Measurements from ENCODE around the gene GRHL3. TPM values are rescaled to one million over a fixed set of nuclear protein-coding genes. Genes with fewer than 3 reads are reported as not detected.

GRHL3 gene
- total and polyA plus RNA-seq, 4 donors: 0.07 to 0.09 (median 0.09) TPM

DNA sequence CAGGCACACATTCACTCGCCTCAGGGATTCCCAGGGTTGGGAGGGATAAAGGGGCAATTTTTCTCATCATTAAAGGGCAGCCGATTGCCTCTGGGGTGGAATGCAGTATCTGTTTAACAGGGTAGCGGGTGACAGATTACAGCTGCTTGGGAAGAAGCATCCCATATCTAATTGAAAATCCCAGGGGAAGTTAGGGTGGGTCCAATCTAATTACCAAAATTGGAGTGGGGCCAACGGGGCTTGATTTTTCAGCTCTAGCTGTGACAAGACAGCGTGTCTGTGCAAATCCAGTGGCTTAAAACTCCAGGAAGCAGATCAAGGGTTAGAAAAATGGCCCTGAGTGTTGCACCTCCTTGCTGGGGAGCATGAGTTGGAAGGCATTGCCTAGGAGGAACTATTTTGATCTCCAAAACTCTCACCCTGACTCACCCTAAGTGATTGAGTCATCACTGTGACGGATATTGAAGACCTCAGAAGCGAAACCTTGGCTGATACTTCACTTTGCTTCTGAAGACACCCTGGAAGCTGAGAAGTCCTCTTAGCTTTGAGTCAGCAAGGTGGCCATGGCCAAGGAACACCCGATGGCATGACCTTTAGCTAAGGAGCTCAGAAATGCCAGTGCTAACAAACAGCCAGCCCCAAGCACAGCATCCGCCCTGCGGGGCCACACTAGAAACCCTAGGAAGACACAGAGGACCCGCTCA is 46.0 kb downstream of the GRHL3 start:
- H3K9ac ChIP-seq (ENCODE audit: low read depth in 1 of 2, low read length in 2 of 2): no peak overlapping the region
- H3K9me3 ChIP-seq (ENCODE audit: control insufficient read depth in 4 of 4, low read length in 3 of 4): no peaks in the 10 kb centered on the region
- no peak overlapping the region for H3K4me3 ChIP-seq (ENCODE audit: low read depth in 1 of 3, low read length in 3 of 3)
- no peak for DNase-seq (ENCODE audit: low spot score)
- H3K27ac ChIP-seq (ENCODE audit: low read depth in 1 of 2, low read length in 2 of 2): no peak overlapping the region
- H3K36me3 ChIP-seq (ENCODE audit: control insufficient read depth in 4 of 4, insufficient read depth in 3 of 4, low read depth in 1 of 4, low read length in 3 of 4): no peaks in the 10 kb centered on the region
- 86% methylated on average over 11 of the region's 11 CpGs for WGBS
- TF ChIP-seq YY1 (IDR thresholded peaks at IDR 0.05) (no peak), JUND (IDR thresholded peaks at IDR 0.05) (no peak), FOXA2 (IDR thresholded peaks at IDR 0.05) (no peak), TAF1 (conservative IDR thresholded peaks at IDR 0.05) (no peak), HNF4G (IDR thresholded peaks at IDR 0.05) (no peak), RXRA (IDR thresholded peaks at IDR 0.05) (no peak), FOXA1 (IDR thresholded peaks at IDR 0.05) (no peak), EGR1 (IDR thresholded peaks at IDR 0.05; ENCODE audit: low read depth in 2 of 2) (no peak), SP1 (IDR thresholded peaks at IDR 0.05) (no peak), RAD21 (IDR thresholded peaks at IDR 0.05) (no peak), HNF4A (conservative IDR thresholded peaks at IDR 0.05) (no peak), GABPA (IDR thresholded peaks at IDR 0.05 in 1 of 2, conservative IDR thresholded peaks at IDR 0.05 in 1 of 2) (no peak), NR2F2 (IDR thresholded peaks at IDR 0.05) (no peak)
- TF ChIP-seq, protein P1, sequence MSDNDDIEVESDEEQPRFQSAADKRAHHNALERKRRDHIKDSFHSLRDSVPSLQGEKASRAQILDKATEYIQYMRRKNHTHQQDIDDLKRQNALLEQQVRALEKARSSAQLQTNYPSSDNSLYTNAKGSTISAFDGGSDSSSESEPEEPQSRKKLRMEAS (IDR thresholded peaks at IDR 0.05): no peak
- TF ChIP-seq, protein P2, sequence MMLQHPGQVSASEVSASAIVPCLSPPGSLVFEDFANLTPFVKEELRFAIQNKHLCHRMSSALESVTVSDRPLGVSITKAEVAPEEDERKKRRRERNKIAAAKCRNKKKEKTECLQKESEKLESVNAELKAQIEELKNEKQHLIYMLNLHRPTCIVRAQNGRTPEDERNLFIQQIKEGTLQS (IDR thresholded peaks at IDR 0.05): no peak
- TF ChIP-seq, protein P3, sequence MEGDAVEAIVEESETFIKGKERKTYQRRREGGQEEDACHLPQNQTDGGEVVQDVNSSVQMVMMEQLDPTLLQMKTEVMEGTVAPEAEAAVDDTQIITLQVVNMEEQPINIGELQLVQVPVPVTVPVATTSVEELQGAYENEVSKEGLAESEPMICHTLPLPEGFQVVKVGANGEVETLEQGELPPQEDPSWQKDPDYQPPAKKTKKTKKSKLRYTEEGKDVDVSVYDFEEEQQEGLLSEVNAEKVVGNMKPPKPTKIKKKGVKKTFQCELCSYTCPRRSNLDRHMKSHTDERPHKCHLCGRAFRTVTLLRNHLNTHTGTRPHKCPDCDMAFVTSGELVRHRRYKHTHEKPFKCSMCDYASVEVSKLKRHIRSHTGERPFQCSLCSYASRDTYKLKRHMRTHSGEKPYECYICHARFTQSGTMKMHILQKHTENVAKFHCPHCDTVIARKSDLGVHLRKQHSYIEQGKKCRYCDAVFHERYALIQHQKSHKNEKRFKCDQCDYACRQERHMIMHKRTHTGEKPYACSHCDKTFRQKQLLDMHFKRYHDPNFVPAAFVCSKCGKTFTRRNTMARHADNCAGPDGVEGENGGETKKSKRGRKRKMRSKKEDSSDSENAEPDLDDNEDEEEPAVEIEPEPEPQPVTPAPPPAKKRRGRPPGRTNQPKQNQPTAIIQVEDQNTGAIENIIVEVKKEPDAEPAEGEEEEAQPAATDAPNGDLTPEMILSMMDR (IDR thresholded peaks at IDR 0.05; ENCODE audit: low read depth, low read length, missing input control): no peak
- TF ChIP-seq, protein P4, sequence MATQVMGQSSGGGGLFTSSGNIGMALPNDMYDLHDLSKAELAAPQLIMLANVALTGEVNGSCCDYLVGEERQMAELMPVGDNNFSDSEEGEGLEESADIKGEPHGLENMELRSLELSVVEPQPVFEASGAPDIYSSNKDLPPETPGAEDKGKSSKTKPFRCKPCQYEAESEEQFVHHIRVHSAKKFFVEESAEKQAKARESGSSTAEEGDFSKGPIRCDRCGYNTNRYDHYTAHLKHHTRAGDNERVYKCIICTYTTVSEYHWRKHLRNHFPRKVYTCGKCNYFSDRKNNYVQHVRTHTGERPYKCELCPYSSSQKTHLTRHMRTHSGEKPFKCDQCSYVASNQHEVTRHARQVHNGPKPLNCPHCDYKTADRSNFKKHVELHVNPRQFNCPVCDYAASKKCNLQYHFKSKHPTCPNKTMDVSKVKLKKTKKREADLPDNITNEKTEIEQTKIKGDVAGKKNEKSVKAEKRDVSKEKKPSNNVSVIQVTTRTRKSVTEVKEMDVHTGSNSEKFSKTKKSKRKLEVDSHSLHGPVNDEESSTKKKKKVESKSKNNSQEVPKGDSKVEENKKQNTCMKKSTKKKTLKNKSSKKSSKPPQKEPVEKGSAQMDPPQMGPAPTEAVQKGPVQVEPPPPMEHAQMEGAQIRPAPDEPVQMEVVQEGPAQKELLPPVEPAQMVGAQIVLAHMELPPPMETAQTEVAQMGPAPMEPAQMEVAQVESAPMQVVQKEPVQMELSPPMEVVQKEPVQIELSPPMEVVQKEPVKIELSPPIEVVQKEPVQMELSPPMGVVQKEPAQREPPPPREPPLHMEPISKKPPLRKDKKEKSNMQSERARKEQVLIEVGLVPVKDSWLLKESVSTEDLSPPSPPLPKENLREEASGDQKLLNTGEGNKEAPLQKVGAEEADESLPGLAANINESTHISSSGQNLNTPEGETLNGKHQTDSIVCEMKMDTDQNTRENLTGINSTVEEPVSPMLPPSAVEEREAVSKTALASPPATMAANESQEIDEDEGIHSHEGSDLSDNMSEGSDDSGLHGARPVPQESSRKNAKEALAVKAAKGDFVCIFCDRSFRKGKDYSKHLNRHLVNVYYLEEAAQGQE (IDR thresholded peaks at IDR 0.05): no peak
- TF ChIP-seq, protein P5, sequence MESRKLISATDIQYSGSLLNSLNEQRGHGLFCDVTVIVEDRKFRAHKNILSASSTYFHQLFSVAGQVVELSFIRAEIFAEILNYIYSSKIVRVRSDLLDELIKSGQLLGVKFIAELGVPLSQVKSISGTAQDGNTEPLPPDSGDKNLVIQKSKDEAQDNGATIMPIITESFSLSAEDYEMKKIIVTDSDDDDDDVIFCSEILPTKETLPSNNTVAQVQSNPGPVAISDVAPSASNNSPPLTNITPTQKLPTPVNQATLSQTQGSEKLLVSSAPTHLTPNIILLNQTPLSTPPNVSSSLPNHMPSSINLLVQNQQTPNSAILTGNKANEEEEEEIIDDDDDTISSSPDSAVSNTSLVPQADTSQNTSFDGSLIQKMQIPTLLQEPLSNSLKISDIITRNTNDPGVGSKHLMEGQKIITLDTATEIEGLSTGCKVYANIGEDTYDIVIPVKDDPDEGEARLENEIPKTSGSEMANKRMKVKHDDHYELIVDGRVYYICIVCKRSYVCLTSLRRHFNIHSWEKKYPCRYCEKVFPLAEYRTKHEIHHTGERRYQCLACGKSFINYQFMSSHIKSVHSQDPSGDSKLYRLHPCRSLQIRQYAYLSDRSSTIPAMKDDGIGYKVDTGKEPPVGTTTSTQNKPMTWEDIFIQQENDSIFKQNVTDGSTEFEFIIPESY (IDR thresholded peaks at IDR 0.05): no peak
- no peaks in the 10 kb centered on the region for H3K27me3 ChIP-seq (ENCODE audit: control insufficient read depth in 4 of 4, insufficient read depth in 4 of 4, low read length in 3 of 4)
- H3K4me1 ChIP-seq (ENCODE audit: control insufficient read depth in 4 of 4, insufficient read depth in 4 of 4, low read length in 3 of 4): no peaks in the 10 kb centered on the region
